ENCODE data around the gene UNC13A.

Gene UNC13A

GRCh38 chr19:17659996-17660395 is 28.2 kb downstream of the UNC13A start:
- DNase-seq = no peak

DNA sequence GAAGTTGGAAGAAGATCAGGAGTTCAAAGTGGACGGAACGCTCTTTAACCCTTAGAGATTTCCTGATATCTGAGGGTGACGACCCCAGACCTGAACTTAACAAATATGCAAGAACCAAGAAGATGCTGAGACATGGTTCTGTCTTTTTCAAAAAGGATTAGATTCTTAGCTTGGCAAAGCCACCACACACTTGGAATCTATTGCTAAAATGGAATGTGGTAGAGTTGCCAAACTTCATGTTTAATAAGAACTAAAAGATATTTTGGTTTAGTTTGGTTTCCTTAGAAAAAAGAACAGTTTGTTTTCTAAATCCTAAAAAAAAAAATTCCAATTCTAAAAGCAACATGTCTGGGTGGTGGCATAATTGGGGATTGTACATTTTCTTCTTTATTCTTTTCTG is 29.5 kb downstream of the UNC13A start:
- DNase-seq = no peak

GRCh38 chr19:17658240-17658639 is 29.9 kb downstream of the UNC13A start:
- DNase-seq = no peak

DNA sequence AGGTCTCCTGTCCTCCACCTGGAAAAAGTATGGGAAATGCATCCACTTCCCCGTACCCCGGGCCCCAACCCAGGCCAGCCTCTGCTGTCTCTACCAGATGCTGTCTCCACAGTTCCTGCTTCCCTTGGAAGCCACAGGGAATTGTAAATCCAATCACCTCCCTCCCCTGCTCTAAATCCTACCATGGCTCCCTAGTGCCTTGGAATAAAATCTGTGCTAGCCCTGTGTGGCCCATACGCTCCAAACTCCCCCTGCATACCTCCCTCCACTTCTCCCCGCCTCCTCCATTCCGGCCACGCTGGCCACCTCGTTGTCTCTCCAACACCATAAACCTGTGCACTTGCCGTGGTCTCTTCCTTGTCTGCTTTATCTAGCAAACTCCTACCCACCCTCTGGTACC is 31.2 kb downstream of the UNC13A start:
- DNase-seq = no peak

DNA sequence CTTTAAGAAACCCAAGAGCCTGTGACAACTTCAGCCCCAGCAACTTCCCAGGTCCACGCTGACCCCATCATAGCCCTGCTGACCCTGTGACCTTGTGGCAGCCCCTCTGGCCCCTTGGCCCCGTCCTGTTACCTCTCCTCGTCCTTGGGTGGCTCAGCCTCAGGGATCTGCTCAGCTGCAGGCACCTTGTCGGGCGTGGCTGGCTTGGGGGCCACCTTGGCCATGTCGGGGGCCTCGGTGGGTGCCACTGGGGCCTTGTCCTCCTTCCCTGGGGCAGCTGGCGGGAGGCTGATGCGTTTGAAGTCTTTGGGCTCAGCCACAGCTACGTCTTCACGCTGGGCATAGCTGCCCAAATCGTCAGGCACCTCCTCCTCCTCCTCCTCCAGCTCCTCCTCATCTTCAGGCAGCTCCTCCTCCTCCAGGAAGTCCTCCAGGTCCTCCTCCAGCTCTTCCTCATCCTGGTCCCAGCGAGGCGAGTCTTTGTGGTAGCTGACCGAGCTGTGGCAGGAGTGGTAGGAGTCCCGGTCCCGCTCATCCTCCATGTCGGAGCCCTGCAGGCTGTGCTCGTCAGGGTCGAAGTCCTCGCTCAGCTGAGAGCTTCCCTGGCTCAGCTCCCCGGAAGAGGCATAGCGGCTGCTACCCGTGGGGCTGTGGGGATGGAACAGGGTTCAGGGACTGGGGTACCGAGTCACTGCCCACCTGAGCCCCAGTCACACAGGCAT is 32.2 kb downstream of the UNC13A start:
- no peak for DNase-seq

- no peak for DNase-seq
Observed at GRCh38 chr19:17654993-17655392, 33.2 kb downstream of the UNC13A start.

- no peak for DNase-seq
Observed at GRCh38 chr19:17652627-17653026, 35.5 kb downstream of the UNC13A start.

GRCh38 chr19:17648786-17649185 is 39.4 kb downstream of the UNC13A start:
- DNase-seq = no peak

- no peak for DNase-seq
Observed at GRCh38 chr19:17648097-17648660, 40.0 kb downstream of the UNC13A start.

DNA sequence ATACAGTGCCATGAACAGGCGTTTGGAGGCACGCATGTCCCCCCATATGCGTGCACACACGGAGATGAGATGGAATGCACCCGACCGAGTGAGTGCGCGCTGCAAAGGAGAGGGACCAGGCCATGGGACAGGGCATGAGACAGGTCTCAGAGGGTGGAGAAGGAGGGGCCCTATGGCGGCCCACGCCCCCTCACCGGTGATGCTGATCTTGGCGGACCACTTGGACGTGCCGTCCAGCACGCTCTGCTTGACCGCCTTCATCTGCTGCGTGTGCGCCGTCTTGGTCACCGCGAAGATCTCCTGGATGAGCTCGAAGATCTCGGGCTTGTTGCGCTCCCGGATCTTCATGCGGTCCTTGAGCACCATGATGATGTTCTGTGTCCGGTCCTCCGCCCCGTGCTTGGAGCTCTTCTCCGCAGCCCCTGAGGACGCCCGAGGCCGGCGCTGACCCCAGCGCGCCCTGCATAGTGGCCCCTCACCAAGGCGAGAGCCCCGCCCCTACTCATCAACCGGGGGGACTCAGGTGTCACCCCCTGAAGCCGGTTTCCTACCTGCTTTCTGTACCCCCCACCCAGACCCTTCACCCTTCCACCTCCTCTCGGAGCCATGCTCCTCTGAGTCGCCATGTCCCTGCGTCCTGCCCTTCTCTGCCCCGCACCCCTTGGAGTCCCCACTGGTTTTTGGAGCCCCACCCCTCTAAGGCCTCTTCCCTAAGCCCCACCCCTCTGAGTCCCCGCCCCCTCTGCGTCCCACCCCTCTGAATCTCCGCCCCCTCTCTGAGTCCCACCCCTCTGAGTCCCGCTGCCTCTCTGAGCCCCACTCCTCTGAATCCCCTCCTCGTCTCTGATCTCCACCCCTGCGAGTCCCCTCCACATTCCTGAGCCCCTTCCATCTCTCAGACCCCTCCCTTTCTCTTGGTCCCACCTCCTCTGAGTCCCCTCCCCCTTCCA is 40.8 kb downstream of the UNC13A start:
- DNase-seq = no peak

DNA sequence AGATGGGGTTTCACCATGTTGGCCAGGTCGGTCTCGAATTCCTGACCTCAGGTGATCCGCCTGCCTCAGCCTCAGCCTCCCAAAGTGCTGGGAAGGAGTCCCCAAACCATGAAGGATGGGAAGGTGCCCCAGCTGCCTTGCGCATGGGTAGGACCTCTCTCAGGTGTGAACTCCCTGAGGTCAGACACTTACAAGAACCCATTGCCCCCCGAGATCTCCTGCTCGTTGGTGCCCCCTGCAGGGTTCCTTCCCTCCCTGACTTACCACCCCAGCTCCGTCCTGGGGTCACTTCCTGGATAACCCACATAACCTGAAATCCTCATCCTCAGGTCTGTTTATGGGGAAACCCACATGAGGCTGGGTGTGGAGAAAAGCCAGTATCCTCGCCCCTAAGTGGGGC is 41.7 kb downstream of the UNC13A start:
- no peak for DNase-seq

DNA sequence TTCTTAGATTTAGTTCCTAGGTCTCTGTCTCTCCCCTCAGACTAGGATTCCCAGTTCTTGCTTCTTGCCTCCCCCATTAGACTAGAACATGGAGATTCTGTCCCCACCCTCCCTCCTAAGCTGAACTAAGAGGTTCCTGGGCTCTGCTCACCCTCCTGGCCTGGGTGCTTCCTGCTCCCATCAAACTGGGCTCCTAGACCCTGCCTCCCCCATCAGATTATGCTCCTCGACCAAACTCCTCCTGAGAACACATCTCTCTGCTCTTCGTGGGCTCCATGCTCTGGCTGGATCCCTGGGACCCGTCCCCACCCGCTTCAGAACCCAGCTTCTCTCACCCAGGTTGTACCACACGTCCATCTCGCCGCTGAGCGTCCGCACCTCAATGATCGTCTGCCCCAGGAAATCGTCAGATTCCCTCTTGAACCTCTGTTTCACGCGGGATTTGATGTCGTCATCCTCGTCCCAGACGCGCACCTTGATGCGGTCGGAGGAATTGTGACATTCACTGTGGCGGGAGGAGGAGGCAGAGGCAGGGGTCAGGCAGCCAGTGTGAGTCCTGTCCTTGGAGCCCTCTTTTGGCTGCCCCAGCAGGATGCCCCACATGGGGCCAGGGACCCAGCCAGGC is 42.7 kb downstream of the UNC13A start:
- DNase-seq = no peak

DNA sequence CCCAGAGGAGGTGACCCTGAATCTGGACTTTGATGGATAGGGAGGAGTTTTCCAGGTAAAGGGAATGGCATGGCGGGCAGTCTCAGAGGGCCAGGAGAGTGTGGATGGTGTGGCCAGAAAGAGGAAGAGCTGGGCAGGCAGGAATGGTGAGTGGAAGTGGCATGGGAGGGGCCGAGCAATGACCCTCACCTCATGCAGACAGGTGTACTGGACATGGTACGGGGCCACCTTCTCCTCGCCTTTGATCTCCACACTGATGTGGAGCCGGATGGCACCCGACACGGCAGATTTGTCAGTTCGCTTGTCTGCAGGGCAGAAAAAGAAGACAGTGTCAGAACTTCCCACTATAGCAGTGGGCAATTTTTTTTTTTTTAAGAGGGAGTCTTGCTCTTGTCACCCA is 45.5 kb downstream of the UNC13A start:
- DNase-seq = no peak

DNA sequence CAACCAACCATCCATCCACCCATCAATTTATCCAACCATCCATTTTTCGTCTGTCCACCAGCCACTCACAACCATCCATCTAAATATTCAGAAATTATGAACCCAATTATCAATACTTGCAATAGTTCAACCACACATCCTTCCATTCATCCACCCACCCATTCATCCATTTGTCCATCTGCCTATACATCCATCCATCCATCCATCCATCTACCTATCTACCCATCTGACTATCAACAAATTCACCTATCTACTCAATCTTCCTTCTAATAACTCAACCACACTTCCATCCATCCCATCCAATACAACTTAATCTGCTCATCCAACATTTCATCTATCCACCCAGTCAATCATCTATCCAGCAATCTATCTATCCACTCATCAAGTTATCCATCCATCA is 46.3 kb downstream of the UNC13A start:
- no peak for DNase-seq

GRCh38 chr19:17641181-17641580 is 47.0 kb downstream of the UNC13A start:
- DNase-seq = no peak

DNA sequence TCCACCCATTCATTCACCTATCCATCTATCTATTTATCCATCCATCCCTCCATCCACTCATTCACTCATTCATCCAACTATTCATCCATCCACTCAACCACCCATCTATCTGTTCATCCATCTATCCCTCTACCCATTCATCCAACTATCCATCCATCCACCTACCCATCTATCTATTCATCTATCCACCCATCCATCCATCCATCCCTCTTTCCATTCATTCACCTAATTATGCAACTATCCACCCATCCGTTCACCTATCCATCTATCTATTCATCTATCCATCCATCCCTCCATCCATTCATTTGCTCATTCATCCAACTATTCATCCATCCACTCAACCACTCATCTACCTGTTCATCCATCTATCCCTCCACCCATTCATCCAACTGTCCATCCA is 54.5 kb downstream of the UNC13A start:
- no peak for DNase-seq

GRCh38 chr19:17632577-17632976 is 55.6 kb downstream of the UNC13A start:
- no peak for DNase-seq

GRCh38 chr19:17629760-17630159 is 58.4 kb downstream of the UNC13A start:
- DNase-seq = no peak

DNA sequence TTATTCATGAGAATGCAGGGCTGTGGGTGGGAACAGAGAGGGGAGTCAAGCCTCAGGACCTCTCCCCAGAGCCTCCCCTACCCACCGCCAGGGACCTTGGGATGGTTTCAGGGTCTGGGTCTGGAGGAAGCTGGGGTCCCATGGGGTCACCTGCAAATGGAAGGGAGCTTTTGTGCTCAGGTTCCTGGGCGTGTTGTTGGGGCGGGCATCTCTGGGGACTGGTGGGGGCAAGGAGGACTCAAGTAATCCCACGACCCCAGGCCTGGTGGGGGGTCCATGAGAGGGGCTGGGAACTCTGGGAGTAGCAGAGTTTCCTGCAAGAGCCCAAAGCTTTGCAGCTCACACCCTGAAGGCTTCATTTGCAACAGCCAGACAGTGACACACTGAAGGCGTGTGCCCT is 60.2 kb downstream of the UNC13A start:
- no peak for DNase-seq

GRCh38 chr19:17627161-17627560 is 61.0 kb downstream of the UNC13A start:
- no peak for DNase-seq

DNA sequence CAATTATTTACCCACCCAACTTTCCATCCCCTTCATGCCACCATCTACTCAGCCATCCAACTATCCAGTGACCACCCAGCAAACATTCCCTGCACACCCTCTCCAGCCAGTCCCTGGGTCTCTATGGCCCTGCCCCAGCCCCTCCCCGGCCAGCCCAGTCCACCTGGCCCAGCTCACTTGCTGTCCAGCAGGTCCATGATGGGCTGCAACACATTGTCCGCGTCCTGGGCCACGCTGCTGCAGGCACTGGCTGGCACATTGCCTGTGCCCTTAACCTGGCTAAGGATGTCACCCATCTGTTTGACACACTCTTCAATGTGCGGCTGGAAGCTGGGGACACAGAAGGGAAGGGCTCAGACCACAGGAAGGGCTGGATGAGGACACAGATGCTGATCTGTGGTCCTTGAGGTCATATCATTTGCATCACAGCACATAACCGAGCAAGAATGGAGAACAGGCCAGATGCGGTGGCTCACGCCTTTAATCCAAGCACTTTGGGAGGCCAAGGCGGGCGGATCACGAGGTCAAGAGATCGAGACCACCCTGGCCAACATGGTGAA is 61.6 kb downstream of the UNC13A start:
- no peak for DNase-seq

GRCh38 chr19:17625980-17626379 is 62.2 kb downstream of the UNC13A start:
- DNase-seq = no peak

- DNase-seq = no peak
Observed at GRCh38 chr19:17625043-17625442, 63.1 kb downstream of the UNC13A start.
